ENCODE results near the gene NOS3. TPM values are rescaled to one million over a fixed set of nuclear protein-coding genes. Genes with fewer than 3 reads are reported as not detected.

NOS3 gene
- total RNA-seq, 1 donor from 2014 or later, result 1.8 TPM

- Histone ChIP-seq H4K20me1 (ENCODE audit: insufficient read depth, low read length) (no peaks in the 10 kb centered on the region), H3K36me3 (ENCODE audit: insufficient read depth, low read length) (no peaks in the 10 kb centered on the region), H3K9me3 (ENCODE audit: insufficient read depth, low read depth, low read length) (no peaks in the 10 kb centered on the region), H3K4me3 (ENCODE audit: insufficient read depth, low read depth, low read length) (no peak overlapping the region), H3K27ac (ENCODE audit: low read depth, low read length) (no peak overlapping the region), H3K4me2 (ENCODE audit: low read length) (no peak overlapping the region), H3K79me2 (ENCODE audit: insufficient read depth, low read length) (no peaks in the 10 kb centered on the region), H3K4me1 (ENCODE audit: insufficient read depth, low read length) (peaks cover 13% of the 10 kb centered on the region), H3K9ac (ENCODE audit: low read length) (no peak overlapping the region), H2AFZ (ENCODE audit: low read depth, low read length) (no peak overlapping the region), H3K27me3 (ENCODE audit: insufficient read depth, low read length) (peaks cover 7% of the 10 kb centered on the region)
- Mint-ChIP-seq H3K9me3 (ENCODE audit: unreplicated experiment) (no peaks in the 10 kb centered on the region), H3K4me3 (ENCODE audit: unreplicated experiment) (no peak overlapping the region), H3K27me3 (ENCODE audit: low read depth, unreplicated experiment) (peaks cover 36% of the 10 kb centered on the region), H3K4me1 (ENCODE audit: low read depth, unreplicated experiment) (peaks cover 15% of the 10 kb centered on the region), H3K36me3 (ENCODE audit: low read depth, unreplicated experiment) (peaks cover 6% of the 10 kb centered on the region), H3K27ac (ENCODE audit: unreplicated experiment) (no peak overlapping the region)
- no peak for DNase-seq (ENCODE audit: low read depth)
- TF ChIP-seq, protein P1, sequence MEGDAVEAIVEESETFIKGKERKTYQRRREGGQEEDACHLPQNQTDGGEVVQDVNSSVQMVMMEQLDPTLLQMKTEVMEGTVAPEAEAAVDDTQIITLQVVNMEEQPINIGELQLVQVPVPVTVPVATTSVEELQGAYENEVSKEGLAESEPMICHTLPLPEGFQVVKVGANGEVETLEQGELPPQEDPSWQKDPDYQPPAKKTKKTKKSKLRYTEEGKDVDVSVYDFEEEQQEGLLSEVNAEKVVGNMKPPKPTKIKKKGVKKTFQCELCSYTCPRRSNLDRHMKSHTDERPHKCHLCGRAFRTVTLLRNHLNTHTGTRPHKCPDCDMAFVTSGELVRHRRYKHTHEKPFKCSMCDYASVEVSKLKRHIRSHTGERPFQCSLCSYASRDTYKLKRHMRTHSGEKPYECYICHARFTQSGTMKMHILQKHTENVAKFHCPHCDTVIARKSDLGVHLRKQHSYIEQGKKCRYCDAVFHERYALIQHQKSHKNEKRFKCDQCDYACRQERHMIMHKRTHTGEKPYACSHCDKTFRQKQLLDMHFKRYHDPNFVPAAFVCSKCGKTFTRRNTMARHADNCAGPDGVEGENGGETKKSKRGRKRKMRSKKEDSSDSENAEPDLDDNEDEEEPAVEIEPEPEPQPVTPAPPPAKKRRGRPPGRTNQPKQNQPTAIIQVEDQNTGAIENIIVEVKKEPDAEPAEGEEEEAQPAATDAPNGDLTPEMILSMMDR (IDR thresholded peaks at IDR 0.05; ENCODE audit: insufficient read depth, low read depth, low read length), result no peak
- no peak for TF ChIP-seq EZH2 (IDR thresholded peaks at IDR 0.05; ENCODE audit: insufficient read depth, low read length)
- no peak for FAIRE-seq
Measured at GRCh38 chr7:151009327-151010036, 18.7 kb downstream of the NOS3 start.

- Mint-ChIP-seq H3K27ac (ENCODE audit: unreplicated experiment) (no peak overlapping the region), H3K36me3 (ENCODE audit: low read depth, unreplicated experiment) (peaks cover 6% of the 10 kb centered on the region), H3K4me3 (ENCODE audit: unreplicated experiment) (no peak overlapping the region), H3K4me1 (ENCODE audit: low read depth, unreplicated experiment) (peaks cover 15% of the 10 kb centered on the region), H3K27me3 (ENCODE audit: low read depth, unreplicated experiment) (peaks cover 37% of the 10 kb centered on the region), H3K9me3 (ENCODE audit: unreplicated experiment) (no peaks in the 10 kb centered on the region)
- Histone ChIP-seq H3K27ac (ENCODE audit: low read depth, low read length) (no peak overlapping the region), H3K4me3 (ENCODE audit: insufficient read depth, low read depth, low read length) (no peak overlapping the region), H3K9me3 (ENCODE audit: insufficient read depth, low read depth, low read length) (no peaks in the 10 kb centered on the region), H4K20me1 (ENCODE audit: insufficient read depth, low read length) (no peaks in the 10 kb centered on the region), H2AFZ (ENCODE audit: low read depth, low read length) (no peak overlapping the region), H3K36me3 (ENCODE audit: insufficient read depth, low read length) (no peaks in the 10 kb centered on the region), H3K9ac (ENCODE audit: low read length) (no peak overlapping the region), H3K27me3 (ENCODE audit: insufficient read depth, low read length) (peaks cover 7% of the 10 kb centered on the region), H3K79me2 (ENCODE audit: insufficient read depth, low read length) (no peaks in the 10 kb centered on the region), H3K4me2 (ENCODE audit: low read length) (peak overlapping the region; percentile 50), H3K4me1 (ENCODE audit: insufficient read depth, low read length) (peaks cover 13% of the 10 kb centered on the region)
- DNase-seq (ENCODE audit: low read depth), result no peak
- TF ChIP-seq EZH2 (IDR thresholded peaks at IDR 0.05; ENCODE audit: insufficient read depth, low read length), result no peak
- TF ChIP-seq, protein P1 (IDR thresholded peaks at IDR 0.05; ENCODE audit: insufficient read depth, low read depth, low read length), result no peak
- no peak for FAIRE-seq
Measured at GRCh38 chr7:151010037-151010306, 19.2 kb downstream of the NOS3 start.

GRCh38 chr7:151010307-151011096, 19.7 kb downstream of the NOS3 start:
- Mint-ChIP-seq H3K27ac (ENCODE audit: unreplicated experiment) (no peak overlapping the region), H3K36me3 (ENCODE audit: low read depth, unreplicated experiment) (peaks cover 11% of the 10 kb centered on the region), H3K9me3 (ENCODE audit: unreplicated experiment) (peaks cover 2% of the 10 kb centered on the region), H3K4me1 (ENCODE audit: low read depth, unreplicated experiment) (peaks cover 15% of the 10 kb centered on the region), H3K4me3 (ENCODE audit: unreplicated experiment) (peak overlapping the region; percentile 71), H3K27me3 (ENCODE audit: low read depth, unreplicated experiment) (peaks cover 38% of the 10 kb centered on the region)
- peaks cover 13% of the 10 kb centered on the region for H3K4me1 ChIP-seq (ENCODE audit: insufficient read depth, low read length)
- no peak for TF ChIP-seq EZH2 (IDR thresholded peaks at IDR 0.05; ENCODE audit: insufficient read depth, low read length)
- TF ChIP-seq, protein P1 (IDR thresholded peaks at IDR 0.05; ENCODE audit: insufficient read depth, low read depth, low read length), result no peak
- no peak overlapping the region for H3K9ac ChIP-seq (ENCODE audit: low read length)
- FAIRE-seq, result no peak
- no peak overlapping the region for H3K4me3 ChIP-seq (ENCODE audit: insufficient read depth, low read depth, low read length)
- H2AFZ ChIP-seq (ENCODE audit: low read depth, low read length), result peak overlapping the region; percentile 51
- H3K79me2 ChIP-seq (ENCODE audit: insufficient read depth, low read length), result no peaks in the 10 kb centered on the region
- H3K36me3 ChIP-seq (ENCODE audit: insufficient read depth, low read length), result no peaks in the 10 kb centered on the region
- H3K27ac ChIP-seq (ENCODE audit: low read depth, low read length), result no peak overlapping the region
- H3K4me2 ChIP-seq (ENCODE audit: low read length), result peak overlapping the region; percentile 50
- no peaks in the 10 kb centered on the region for H3K9me3 ChIP-seq (ENCODE audit: insufficient read depth, low read depth, low read length)
- DNase-seq (ENCODE audit: low read depth), result no peak
- H4K20me1 ChIP-seq (ENCODE audit: insufficient read depth, low read length), result no peaks in the 10 kb centered on the region
- peaks cover 7% of the 10 kb centered on the region for H3K27me3 ChIP-seq (ENCODE audit: insufficient read depth, low read length)

All from astrocyte (in vitro differentiated cells and primary cell).